Upper lobe of left lung (tissue), 6 donors: Measurements from ENCODE around the gene OR10S1. TPM values are rescaled to one million over a fixed set of nuclear protein-coding genes. Genes with fewer than 3 reads are reported as not detected.

Source experiments
- ATAC-seq, 2 donors: fragments of 200-7000 bp; cut with Tn5 transposase; one replicate each; pipeline ENCODE4 v1.9.1; 2022; ENCODE audit warnings: mild to moderate bottlenecking in 2 of 2, moderate library complexity in 2 of 2; ENCODE audit not compliant: low FRiP score in 2 of 2
- DNase-seq, 2 donors: peaks; one replicate each; pipeline ENCODE4 v3.0.0-alpha.2; 2019 to 2020
- H3K27ac ChIP-seq, 4 donors: fragments of 200-600 bp; sonication (generic); one replicate each; pipeline ENCODE4 v1.5.1; 2016 to 2019
- H3K27me3 ChIP-seq, 4 donors: fragments of 200-600 bp; sonication (generic); one replicate each; pipeline ENCODE4 v1.5.1; 2017 to 2019
- H3K36me3 ChIP-seq, 4 donors: fragments of 200-600 bp; sonication (generic); one replicate each; pipeline ENCODE4 v1.5.1; 2016 to 2019
- H3K4me1 ChIP-seq, 4 donors: fragments of 200-600 bp; sonication (generic); one replicate each; pipeline ENCODE4 v1.5.1; 2018 to 2019
- H3K4me3 ChIP-seq, 4 donors: fragments of 200-600 bp; sonication (generic); one replicate each; pipeline ENCODE4 v1.5.1; 2017 to 2019; ENCODE audit warnings: mild to moderate bottlenecking in 2 of 4, moderate library complexity in 1 of 4
- H3K9me3 ChIP-seq, 4 donors: fragments of 200-600 bp; sonication (generic); one replicate each; pipeline ENCODE4 v1.5.1; 2018 to 2019
- CTCF ChIP-seq, 6 experiments: fragments of 450-650 bp in 4 of 6; fragments of 200-600 bp in 2 of 6; sonication (generic) in 2 of 6; IDR thresholded peaks; one replicate each; pipeline ENCODE4 v1.5.1; 2016 to 2019; ENCODE audit warnings: antibody characterized with exemption in 6 of 6
- EP300 ChIP-seq, 4 donors: sonication (generic); formaldehyde crosslinking; IDR thresholded peaks; one replicate each; pipeline ENCODE4 v1.5.1; 2017; ENCODE audit warnings: antibody characterized with exemption in 4 of 4, control low read depth in 2 of 4
- POLR2A ChIP-seq, 4 donors: fragments of 450-650 bp; IDR thresholded peaks; one replicate each; pipeline ENCODE4 v1.5.1; 2016 to 2017; ENCODE audit warnings: antibody characterized with exemption in 4 of 4, mild to moderate bottlenecking in 2 of 4
- POLR2AphosphoS5 ChIP-seq, 2 donors: sonication (generic); formaldehyde crosslinking; IDR thresholded peaks; one replicate each; pipeline ENCODE4 v1.5.1; 2017; ENCODE audit warnings: antibody characterized with exemption in 2 of 2
- WGBS, 2 donors: methylation state at CpG; one replicate each; pipeline ENCODE4 v1.1.5; 2017 to 2018; 5-methylcytosine and 5-hydroxymethylcytosine counted together
- total RNA-seq, 6 donors: library from RNA; depleted of rRNA in 4 of 6; stranded (reverse); fragments of >200 nt in 4 of 6; gene quantifications; one replicate each; pipeline versions ENCODE4 v1.1.0 to v1.2.1, GENCODE V29; 2016 to 2021
- donor health status: DM: no; HTN: no; CAD: no; lungs with moderate emphysema.
- donor health status: DM: no; HTN: yes; CAD: no; lungs with severe emphysema.

Gene OR10S1
- total RNA-seq, 6 donors from 2014 or later: not detected

GRCh38 chr11:123979311-123979710, 1.7 kb upstream of the OR10S1 start:
- Histone ChIP-seq H3K4me1 (no peaks in the 10 kb centered on the region), H3K36me3 (no peaks in the 10 kb centered on the region), H3K27me3 (no peaks in the 10 kb centered on the region), H3K27ac (no peak overlapping the region), H3K9me3 (no peaks in the 10 kb centered on the region), H3K4me3 (no peak overlapping the region)
- TF ChIP-seq EP300 (IDR thresholded peaks at IDR 0.05) (no peak), CTCF (IDR thresholded peaks at IDR 0.05) (no peak), POLR2A (IDR thresholded peaks at IDR 0.05) (no peak), POLR2AphosphoS5 (IDR thresholded peaks at IDR 0.05) (no peak)
- 86 to 88% methylated on average over 5 of the region's 5 CpGs for WGBS, 2 donors
- DNase-seq (peak in 1 of 2 donors; percentile 10), ATAC-seq (peak in 1 of 2 donors; percentile 15)

DNA sequence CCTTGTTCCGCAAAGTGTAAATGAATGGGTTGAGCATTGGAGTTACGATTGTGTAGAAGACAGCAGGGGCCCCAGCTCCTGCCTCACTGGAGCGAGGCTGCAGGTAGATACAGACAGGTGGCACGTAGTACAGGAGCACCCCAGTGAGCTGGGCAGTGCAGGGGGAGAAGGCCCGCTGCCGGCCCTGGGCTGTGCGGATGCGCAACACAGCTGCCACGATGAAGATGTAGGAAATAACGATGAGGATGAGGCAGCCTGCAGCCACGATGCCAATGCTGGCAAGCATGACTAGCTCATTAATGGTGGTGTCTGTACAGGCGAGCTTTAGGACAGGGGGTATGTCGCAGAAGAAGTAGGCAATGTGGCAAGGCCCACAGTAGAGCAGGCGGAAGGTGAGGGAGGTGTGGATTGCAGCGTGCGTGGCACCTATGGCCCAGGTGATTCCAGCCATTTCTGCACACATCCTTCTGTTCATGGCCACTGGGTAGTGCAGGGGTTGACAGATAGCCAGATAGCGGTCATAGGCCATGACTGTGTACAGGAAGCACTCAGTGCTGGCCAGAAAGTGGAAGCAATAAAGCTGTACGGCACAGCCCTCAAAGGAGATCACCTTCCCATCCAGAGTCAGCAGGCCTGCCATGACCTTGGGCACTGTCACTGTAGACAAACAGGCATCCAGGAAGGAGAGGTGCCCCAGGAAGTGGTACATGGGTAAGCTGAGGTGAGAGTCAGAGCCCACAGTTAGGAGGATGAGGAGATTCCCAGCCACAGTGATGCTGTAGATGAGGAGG, 616 bp downstream of the OR10S1 start:
- no peak overlapping the region for H3K4me3 ChIP-seq
- DNase-seq (peak in 1 of 2 donors; percentile 62), ATAC-seq (peak in 1 of 2 donors; percentile 49)
- no peaks in the 10 kb centered on the region for H3K9me3 ChIP-seq
- H3K4me1 ChIP-seq: no peaks in the 10 kb centered on the region
- no peak overlapping the region for H3K27ac ChIP-seq
- TF ChIP-seq POLR2A (IDR thresholded peaks at IDR 0.05): no peak
- no peaks in the 10 kb centered on the region for H3K36me3 ChIP-seq
- WGBS, 2 donors: 83 to 90% methylated on average over 18 of the region's 18 CpGs
- H3K27me3 ChIP-seq: no peaks in the 10 kb centered on the region

DNA sequence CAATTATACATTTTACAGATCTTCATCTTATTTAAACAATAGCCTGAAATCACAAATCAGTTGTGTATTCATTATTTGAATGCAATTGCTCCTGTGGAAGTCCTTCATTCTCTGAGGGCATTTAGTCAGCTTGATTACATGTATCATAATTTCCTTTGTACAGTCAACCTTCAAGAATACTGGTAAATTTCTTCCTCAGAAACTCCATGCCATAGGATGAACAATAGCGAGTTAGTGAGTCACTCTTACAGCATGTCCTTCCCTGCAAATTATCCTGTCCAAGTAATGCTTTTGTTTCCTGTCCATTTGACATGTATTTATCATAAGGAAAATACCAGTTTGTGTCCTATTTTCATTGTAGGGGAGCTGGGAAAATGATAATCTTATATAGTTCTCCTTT, 3.8 kb downstream of the OR10S1 start:
- Histone ChIP-seq H3K27ac (no peak overlapping the region), H3K27me3 (no peaks in the 10 kb centered on the region), H3K4me3 (no peak overlapping the region), H3K9me3 (no peaks in the 10 kb centered on the region), H3K36me3 (no peaks in the 10 kb centered on the region), H3K4me1 (no peaks in the 10 kb centered on the region)
- no peak for DNase-seq
- TF ChIP-seq CTCF (IDR thresholded peaks at IDR 0.05) (no peak), EP300 (IDR thresholded peaks at IDR 0.05) (no peak), POLR2AphosphoS5 (IDR thresholded peaks at IDR 0.05) (no peak), POLR2A (IDR thresholded peaks at IDR 0.05) (no peak)
- ATAC-seq: no peak
- 57 to 68% methylated on average over 1 of the region's 1 CpG for WGBS, 2 donors

- TF ChIP-seq EP300 (IDR thresholded peaks at IDR 0.05) (no peak), CTCF (IDR thresholded peaks at IDR 0.05) (no peak), POLR2AphosphoS5 (IDR thresholded peaks at IDR 0.05) (no peak), POLR2A (IDR thresholded peaks at IDR 0.05) (no peak)
- Histone ChIP-seq H3K27me3 (no peaks in the 10 kb centered on the region), H3K4me3 (no peak overlapping the region), H3K9me3 (peaks cover 0 to 3% (median 0%) of the 10 kb centered on the region in 4 donors), H3K4me1 (no peaks in the 10 kb centered on the region), H3K27ac (no peak overlapping the region), H3K36me3 (no peaks in the 10 kb centered on the region)
- DNase-seq: no peak
- ATAC-seq: no peak
Observed at GRCh38 chr11:123956752-123957151, 20.8 kb downstream of the OR10S1 start.

DNA sequence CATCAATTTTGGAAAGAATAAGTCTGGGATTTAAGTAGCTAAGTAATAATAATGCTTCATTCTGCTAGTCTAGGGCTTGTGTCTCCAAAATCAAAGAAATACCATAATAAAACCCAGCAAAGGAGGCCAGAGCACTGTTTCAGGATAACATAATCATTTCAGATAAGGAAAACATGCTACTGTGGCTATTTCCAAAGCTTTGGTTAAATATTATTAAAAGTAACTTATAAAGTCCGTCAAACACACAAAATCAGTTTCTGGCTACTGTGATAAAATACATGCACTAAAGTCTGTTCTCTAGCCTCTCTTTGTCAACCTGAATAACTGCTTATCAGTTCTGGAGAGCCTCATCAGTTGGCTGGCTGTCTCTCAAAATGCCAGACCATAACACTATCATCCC, 32.4 kb downstream of the OR10S1 start:
- 30 to 52% methylated on average over 1 of the region's 1 CpG for WGBS, 2 donors

More for the DNA sequence above, 32.4 kb downstream of the OR10S1 start:
- H3K36me3 ChIP-seq: no peaks in the 10 kb centered on the region
- no peak overlapping the region for H3K27ac ChIP-seq
- no peak for ATAC-seq
- no peaks in the 10 kb centered on the region for H3K27me3 ChIP-seq
- no peak for TF ChIP-seq POLR2AphosphoS5 (IDR thresholded peaks at IDR 0.05)
- TF ChIP-seq EP300 (IDR thresholded peaks at IDR 0.05): no peak
- TF ChIP-seq CTCF (IDR thresholded peaks at IDR 0.05): no peak
- no peaks in the 10 kb centered on the region for H3K9me3 ChIP-seq
- DNase-seq: no peak
- H3K4me3 ChIP-seq: no peak overlapping the region
- no peaks in the 10 kb centered on the region for H3K4me1 ChIP-seq
